GM18499 (cell line): ENCODE results near the gene TRABD2A.

Experiments used
- ATAC-seq: cut with Tn5 transposase; IDR thresholded peaks from one replicate; pipeline ENCODE4 v1.9.1; 2021; ENCODE audit warnings: moderate number of reproducible peaks; ENCODE audit not compliant: insufficient read depth, unreplicated experiment

The TRABD2A gene

DNA sequence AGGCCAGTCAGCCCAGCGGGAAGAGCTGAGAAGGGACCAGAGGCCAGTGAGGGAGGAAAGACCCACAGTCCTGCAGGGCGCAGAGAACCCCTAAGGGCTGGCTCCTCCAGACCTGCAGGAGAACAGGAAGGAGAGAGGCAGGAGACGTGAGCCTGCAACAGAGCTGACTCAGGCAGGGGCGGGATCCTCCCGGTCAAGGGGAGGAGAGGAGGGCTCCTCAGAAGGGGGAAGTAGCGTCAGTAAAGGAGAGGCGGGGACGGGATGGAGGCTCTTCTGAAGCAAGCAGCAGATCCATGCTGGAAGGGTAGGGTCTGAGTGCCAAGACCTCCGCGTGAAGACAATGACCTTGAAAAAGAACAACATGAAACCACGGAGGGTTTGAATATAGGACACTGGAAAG lies 50.8 kb downstream of the TRABD2A start:
- ATAC-seq = no peak

DNA sequence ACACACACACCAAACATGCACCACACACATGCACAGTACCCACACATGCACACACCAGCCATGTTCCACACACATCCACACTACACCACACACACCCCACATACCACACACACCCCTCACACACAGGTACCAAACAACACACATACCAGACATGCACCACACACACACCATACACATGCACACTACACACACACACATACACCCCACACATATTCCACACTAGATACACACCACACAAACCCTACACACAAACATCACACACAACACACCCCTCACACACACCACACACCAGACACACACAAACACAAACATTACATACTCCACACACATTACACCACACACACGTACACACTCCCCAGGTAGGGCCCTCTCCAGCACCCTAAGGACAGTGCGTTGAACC lies 51.2 kb downstream of the TRABD2A start:
- no peak for ATAC-seq

DNA sequence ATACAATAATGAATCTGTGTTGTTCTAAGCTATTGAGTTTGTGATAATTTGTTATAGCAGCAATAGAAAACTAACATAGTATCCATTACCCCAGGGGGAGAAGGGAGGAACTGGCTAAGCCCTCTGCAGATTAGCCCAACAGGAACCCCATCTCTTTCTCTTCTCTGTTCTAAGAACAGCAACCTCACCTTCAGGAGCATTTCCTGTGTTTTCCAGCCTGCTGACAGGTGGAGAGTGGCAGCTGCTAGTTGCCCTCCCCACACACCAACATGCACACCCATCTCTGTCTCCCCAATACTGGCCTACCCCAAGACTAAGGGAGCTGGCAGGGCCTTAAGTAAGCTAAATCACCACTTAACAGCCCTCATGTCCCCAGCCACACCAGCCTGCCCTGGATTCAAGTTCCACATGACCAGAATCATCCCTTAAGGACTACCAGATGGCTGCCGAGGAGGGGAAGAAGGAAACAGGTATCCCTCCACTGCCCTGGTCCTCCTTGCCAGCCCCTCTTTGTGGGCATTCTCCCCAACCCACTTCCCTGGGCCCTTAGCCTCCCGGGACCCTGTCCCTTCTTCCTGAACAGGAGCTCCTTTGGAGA lies 52.8 kb downstream of the TRABD2A start:
- ATAC-seq = no peak

DNA sequence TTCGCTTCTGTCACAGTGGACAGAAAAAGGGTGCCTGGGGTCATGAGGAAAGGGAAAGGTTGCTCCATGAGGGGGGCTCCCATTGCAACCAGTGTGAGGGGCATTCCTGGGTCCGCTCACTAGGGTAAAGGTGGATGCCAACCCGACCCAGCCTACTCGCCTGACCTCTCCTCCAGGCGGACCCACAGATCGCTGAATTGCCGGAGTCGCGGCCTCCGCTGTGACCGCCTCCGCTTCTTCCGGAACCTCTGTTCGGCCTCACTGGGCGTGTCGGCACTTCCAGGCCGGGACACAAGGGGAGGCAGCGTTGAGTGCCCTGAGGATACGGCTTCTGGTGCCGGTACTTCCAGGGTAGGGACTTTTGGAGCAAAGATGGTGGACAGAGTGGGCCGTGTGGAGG lies 57.1 kb downstream of the TRABD2A start:
- no peak for ATAC-seq

DNA sequence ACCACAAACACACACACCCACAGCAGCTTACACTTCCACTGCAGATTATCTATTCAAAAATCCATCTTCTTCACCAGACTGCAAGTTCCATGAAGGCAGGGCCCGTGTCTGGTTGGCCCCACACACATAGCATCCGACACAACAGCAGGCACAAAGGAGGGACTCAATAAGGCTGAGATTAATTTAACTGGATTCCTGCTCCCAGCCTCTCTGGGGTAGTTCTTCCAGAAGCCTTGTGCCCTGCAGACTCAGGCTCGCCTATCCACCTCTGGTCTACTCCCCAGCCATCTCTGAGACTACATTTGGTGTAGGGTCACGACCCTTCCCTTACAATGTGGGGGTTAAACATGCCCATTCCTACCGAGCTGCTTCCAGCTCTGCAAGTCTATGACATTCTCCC lies 57.7 kb downstream of the TRABD2A start:
- no peak for ATAC-seq

DNA sequence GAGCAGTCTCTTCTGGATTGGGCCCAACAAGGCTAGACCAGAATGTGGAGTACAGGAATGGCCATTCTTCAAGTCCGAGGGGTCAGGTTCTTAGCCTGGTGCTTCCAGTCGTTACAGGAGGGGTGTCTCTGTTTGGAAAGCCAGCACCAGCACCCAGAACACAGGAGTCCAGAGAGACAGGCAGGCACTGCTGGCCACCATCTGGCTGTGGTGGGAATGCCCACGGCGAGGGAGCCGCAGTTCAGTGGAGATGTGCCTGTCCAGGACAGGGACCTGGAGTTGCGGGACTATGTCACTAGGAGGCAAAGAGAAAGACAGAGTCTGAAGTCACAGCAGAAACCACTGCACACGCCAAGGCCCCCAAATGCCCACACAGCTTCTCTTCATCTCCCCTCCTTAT lies 59.1 kb downstream of the TRABD2A start:
- no peak for ATAC-seq

GRCh38 chr2:84817239-84817655 lies 63.6 kb downstream of the TRABD2A start:
- peak; percentile 92 for ATAC-seq

DNA sequence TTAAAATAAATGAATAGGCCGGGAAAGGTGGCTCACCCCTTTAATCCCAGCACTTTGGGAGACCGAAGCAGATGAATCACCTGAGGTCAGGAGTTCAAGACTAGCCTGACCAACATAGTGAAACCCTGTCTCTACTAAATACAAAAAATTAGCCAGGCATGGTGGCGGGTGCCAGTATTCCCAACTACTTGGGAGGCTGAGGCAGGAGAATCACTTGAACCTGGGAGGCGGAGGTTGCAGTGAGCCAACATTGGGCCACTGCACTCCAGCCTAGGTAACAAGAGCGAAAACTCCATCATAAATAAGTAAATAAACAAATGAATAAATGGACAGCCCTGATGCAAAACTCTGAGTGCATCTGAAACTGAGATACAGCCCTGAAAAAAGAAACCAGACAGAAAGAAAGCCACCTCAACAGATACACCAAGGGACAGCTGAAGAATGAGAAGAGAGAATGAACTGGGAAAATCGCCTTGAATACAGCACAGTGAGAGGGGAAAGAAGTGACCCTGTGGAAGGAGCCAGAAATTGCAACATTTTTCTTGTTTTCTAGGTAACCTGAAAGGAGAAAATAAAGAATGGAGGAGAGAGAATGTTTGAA lies 64.4 kb downstream of the TRABD2A start:
- ATAC-seq = peak; percentile 50

GRCh38 chr2:84815146-84815545 lies 65.7 kb downstream of the TRABD2A start:
- ATAC-seq = no peak

GRCh38 chr2:84811839-84812431 lies 68.9 kb downstream of the TRABD2A start:
- ATAC-seq = no peak

DNA sequence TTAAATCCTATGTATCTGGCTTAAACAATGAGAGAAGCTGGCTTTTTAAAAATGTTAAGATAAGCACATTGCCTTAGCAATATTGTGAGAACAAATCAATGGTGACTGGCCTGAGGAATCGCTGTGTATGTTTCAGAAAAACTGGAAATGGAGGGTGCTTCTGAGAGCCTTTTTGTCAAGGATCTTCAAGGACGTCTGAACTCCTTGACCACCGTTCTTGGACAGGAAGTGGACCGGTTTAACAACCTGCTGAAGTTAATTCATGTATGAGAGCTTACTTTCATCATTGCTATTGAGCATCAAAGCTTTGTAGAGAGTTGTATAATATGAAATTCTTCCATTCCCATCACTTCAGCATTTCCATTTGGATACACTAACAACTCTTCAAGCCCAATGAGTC lies 72.6 kb downstream of the TRABD2A start:
- no peak for ATAC-seq

GRCh38 chr2:84807063-84807485 lies 73.8 kb downstream of the TRABD2A start:
- no peak for ATAC-seq

DNA sequence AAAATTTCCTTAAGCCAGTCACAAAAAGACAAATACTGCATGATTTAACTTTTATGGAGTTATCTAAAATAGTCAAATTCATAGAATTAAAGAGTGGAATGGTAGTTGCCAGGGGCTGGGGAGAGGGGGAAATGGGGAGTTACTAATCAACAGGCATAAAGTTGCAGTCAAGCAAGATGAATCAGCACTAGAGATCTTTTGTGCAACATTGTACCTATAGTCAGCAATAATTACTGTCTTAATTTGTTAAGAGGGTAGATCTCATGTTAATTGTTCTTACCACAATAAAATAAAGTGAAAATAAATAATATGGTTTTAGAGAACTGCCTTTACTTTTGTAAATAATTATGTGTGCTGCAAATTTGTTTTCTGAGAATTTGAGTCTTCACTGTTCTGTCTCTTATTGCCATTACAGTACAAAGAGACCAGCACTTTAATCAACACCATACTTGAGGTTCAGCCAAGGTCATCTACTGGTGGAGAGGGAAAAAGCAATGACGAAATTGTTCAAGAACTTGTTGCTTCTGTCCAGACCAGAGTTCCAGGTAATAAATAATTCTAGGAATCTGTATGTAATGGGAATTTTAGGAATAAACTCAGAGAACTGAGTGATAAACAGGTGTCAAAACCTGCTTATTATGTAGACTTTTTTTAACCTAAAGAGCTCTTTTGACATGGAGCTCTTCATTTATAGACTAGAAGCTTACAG lies 75.5 kb downstream of the TRABD2A start:
- no peak for ATAC-seq

DNA sequence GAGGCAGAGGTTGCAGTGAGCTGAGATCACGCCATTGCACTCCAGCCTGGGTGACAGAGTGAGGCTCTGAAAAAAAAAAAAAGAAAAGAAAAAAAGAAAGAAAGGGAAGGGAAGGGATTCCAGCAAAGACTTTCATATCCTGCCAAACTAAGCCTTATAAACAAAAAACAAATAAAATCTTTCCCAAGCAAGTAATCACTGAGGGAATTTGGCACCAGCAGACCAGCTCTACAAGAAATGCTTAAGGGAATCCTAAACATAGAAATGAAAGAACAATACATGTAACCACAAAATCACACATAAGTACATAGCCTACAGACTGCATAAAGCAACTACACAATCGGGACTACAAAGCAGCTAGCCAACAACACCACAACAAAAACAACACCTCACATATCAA lies 79.1 kb downstream of the TRABD2A start:
- no peak for ATAC-seq

GRCh38 chr2:84800194-84800805 lies 80.6 kb downstream of the TRABD2A start:
- peak; percentile 77 for ATAC-seq

DNA sequence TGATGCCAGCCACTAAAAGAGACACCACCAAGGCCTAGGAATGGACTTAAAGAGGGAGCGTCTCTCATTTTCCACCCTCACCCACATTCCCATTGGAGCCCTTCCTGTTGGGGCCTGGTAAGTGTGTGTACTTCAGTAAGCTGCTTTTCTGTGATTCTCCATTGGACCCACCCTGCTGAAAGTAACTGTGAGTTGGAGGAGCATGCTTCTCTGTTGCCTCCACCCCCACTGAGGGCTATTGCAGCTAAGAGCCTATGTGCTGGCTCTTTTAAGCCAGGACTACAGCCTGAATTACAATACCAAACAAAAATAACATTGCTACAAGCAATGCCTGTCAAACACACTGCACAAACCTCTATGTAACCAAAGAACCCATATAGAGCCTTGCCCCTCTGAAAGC lies 81.1 kb downstream of the TRABD2A start:
- ATAC-seq = no peak

GRCh38 chr2:84797271-84797670 lies 83.6 kb downstream of the TRABD2A start:
- no peak for ATAC-seq

DNA sequence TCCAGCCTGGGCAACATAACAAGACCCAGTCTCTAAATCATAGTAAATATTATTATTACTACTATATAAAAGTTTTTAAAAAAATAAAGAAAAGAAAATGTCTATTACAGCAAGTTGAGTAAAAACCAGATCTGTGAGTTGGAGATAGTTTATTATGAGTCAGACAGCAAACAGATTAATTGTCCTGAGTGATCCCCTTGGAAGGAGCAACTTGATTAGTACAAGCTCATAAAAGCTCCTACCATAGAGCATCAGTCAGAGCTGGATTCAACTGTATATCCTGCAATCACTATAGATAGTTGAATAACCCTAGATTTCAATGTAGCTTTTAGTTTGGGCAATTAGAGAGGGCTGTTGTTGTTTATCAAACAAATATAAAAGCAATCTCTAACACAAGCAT lies 84.1 kb downstream of the TRABD2A start:
- no peak for ATAC-seq

- ATAC-seq = no peak
These were observed 87.2 kb downstream of the TRABD2A start for GRCh38 chr2:84793641-84794040.

- no peak for ATAC-seq
These were observed 87.9 kb downstream of the TRABD2A start for GRCh38 chr2:84792856-84793522.
